Spleen (tissue), 7 donors: ENCODE measurements around the gene COL27A1.

Source experiments
- CTCF ChIP-seq, 11 experiments: fragments of 200-600 bp in 7 of 11; fragments of 450-650 bp in 4 of 11; sonication (generic) in 4 of 11; IDR thresholded peaks in 8 of 11; conservative IDR thresholded peaks in 3 of 11; 1 replicate in 7 of 11; 2 replicates in 4 of 11; pipeline versions ENCODE4 v1.4.0 to v1.8.0; 2016 to 2021; ENCODE audit warnings: antibody characterized with exemption in 11 of 11, inconsistent platforms in 4 of 11, mild to moderate bottlenecking in 1 of 11
- POLR2A ChIP-seq, 3 donors: fragments of 450-650 bp; IDR thresholded peaks; one replicate each; pipeline ENCODE4 v1.5.1; 2017; ENCODE audit warnings: antibody characterized with exemption in 3 of 3, mild to moderate bottlenecking in 1 of 3
- POLR2AphosphoS5 ChIP-seq, 3 donors: sonication (generic); formaldehyde crosslinking; IDR thresholded peaks; one replicate each; pipeline ENCODE4 v1.5.1; 2017; ENCODE audit warnings: antibody characterized with exemption in 3 of 3
- donor health status: DM: no; HTN: no; CAD: no; lungs with moderate emphysema.
- donor health status: DM: no; HTN: no; CAD: no.
- donor health status: DM: no; HTN: no; CAD: no.

- TF ChIP-seq CTCF (IDR thresholded peaks at IDR 0.05 in 8 of 11, conservative IDR thresholded peaks at IDR 0.05 in 3 of 11) (no peak), POLR2A (IDR thresholded peaks at IDR 0.05) (no peak), POLR2AphosphoS5 (IDR thresholded peaks at IDR 0.05) (no peak)
Observed at GRCh38 chr9:114282104-114282485, 126.8 kb downstream of the COL27A1 start.
